Gastrocnemius medialis (tissue), 4 donors: Measurements from ENCODE around the gene PTPRJ. TPM values are rescaled to one million over a fixed set of nuclear protein-coding genes. Genes with fewer than 3 reads are reported as not detected.

Source experiments
- ATAC-seq, 2 donors: fragments of 150-250 bp; one replicate each; pipeline ENCODE4 v1.9.1; 2016
- DNase-seq, 2 donors: peaks; one replicate each; pipeline ENCODE4 v3.0.0-alpha.2; 2019
- H3K27ac ChIP-seq, 4 donors: fragments of 200-600 bp; sonication (generic); 1 replicate in 1 of 4; 2 replicates in 3 of 4; pipeline ENCODE4 v1.5.1; 2016 to 2018; ENCODE audit warnings: mild to moderate bottlenecking in 2 of 4, moderate library complexity in 1 of 4
- H3K27me3 ChIP-seq, 3 donors: fragments of 200-600 bp; sonication (generic) in 2 of 3; 1 replicate in 1 of 3; 2 replicates in 2 of 3; pipeline versions ENCODE4 v1.5.1 to v1.6.0; 2016 to 2019; ENCODE audit warnings: mild to moderate bottlenecking in 1 of 3, moderate library complexity in 1 of 3
- H3K36me3 ChIP-seq, 2 donors: fragments of 200-600 bp; sonication (generic) in 1 of 2; one replicate each; pipeline ENCODE4 v1.5.1; 2017 to 2018
- H3K4me1 ChIP-seq, 2 donors: fragments of 200-600 bp; sonication (generic) in 1 of 2; one replicate each; pipeline ENCODE4 v1.5.1; 2016 to 2017; ENCODE audit warnings: mild to moderate bottlenecking in 2 of 2
- H3K4me3 ChIP-seq, 4 donors: fragments of 200-600 bp; sonication (generic) in 3 of 4; 1 replicate in 1 of 4; 2 replicates in 3 of 4; pipeline ENCODE4 v1.5.1; 2016 to 2019; ENCODE audit warnings: mild to moderate bottlenecking in 2 of 4
- H3K9me3 ChIP-seq, 3 donors: fragments of 200-600 bp; sonication (generic) in 2 of 3; 1 replicate in 1 of 3; 2 replicates in 2 of 3; pipeline ENCODE4 v1.5.1; 2016 to 2019
- CTCF ChIP-seq, 5 experiments: fragments of 450-650 bp in 3 of 5; fragments of 200-600 bp in 2 of 5; sonication (generic) in 2 of 5; IDR thresholded peaks in 4 of 5; conservative IDR thresholded peaks in 1 of 5; 1 replicate in 4 of 5; 2 replicates in 1 of 5; pipeline ENCODE4 v1.5.1; 2016 to 2019; ENCODE audit warnings: antibody characterized with exemption in 5 of 5, mild to moderate bottlenecking in 3 of 5, moderate library complexity in 3 of 5
- POLR2A ChIP-seq, 2 donors: fragments of 450-650 bp; IDR thresholded peaks; one replicate each; pipeline ENCODE4 v1.6.1; 2017; ENCODE audit warnings: antibody characterized with exemption in 2 of 2, mild to moderate bottlenecking in 2 of 2, moderate library complexity in 2 of 2
- in situ Hi-C, 4 donors: fragments of 200-750 bp; cut with MboI; loops; one replicate each; pipeline versions ENCODE4 v1.15.0 to v1.8.0; 2017; ENCODE audit warnings: low sequenced_read_pairs in 4 of 4
- intact Hi-C: fragments of 100-400 bp; cut with DNase I; formaldehyde crosslinking; loops from one replicate; pipeline ENCODE4 v1.15.1; 2023; ENCODE audit warnings: low total_unique reads
- total RNA-seq, 4 donors: library from RNA; depleted of rRNA; stranded (reverse); fragments of >200 nt; gene quantifications; one replicate each; pipeline versions ENCODE4 v1.1.0 to v1.2.3, GENCODE V29; 2016

Gene PTPRJ
- total RNA-seq, 4 donors from 2014 or later, result 5.4 to 9.0 (median 5.6) TPM

GRCh38 chr11:47940904-47941649, 39.3 kb upstream of the PTPRJ start:
- in situ Hi-C loops, result no loop called here

GRCh38 chr11:47941907-47942558, 38.3 kb upstream of the PTPRJ start:
- intact Hi-C loops (no loop called here), in situ Hi-C loops (no loop called here)
- Histone ChIP-seq H3K27me3 (no peaks in the 10 kb centered on the region), H3K9me3 (no peaks in the 10 kb centered on the region), H3K36me3 (no peaks in the 10 kb centered on the region), H3K27ac (no peak overlapping the region), H3K4me1 (peaks cover under 1 to 4% of the 10 kb centered on the region in 2 donors), H3K4me3 (no peak overlapping the region)
- ATAC-seq (no peak), DNase-seq (no peak)
- TF ChIP-seq POLR2A (IDR thresholded peaks at IDR 0.05) (no peak), CTCF (IDR thresholded peaks at IDR 0.05 in 4 of 5, conservative IDR thresholded peaks at IDR 0.05 in 1 of 5) (no peak)

More at GRCh38 chr11:47940904-47941649, 39.3 kb upstream of the PTPRJ start:
- Histone ChIP-seq H3K36me3 (no peaks in the 10 kb centered on the region), H3K4me1 (no peaks in the 10 kb centered on the region), H3K27me3 (no peaks in the 10 kb centered on the region), H3K9me3 (no peaks in the 10 kb centered on the region), H3K27ac (no peak overlapping the region), H3K4me3 (no peak overlapping the region)
- TF ChIP-seq CTCF (IDR thresholded peaks at IDR 0.05 in 4 of 5, conservative IDR thresholded peaks at IDR 0.05 in 1 of 5) (no peak), POLR2A (IDR thresholded peaks at IDR 0.05) (no peak)
- intact Hi-C loops, result no loop called here
- no peak for DNase-seq
- no peak for ATAC-seq

GRCh38 chr11:47943721-47944586, 36.4 kb upstream of the PTPRJ start:
- Histone ChIP-seq H3K4me1 (peaks cover 4 to 7% of the 10 kb centered on the region in 2 donors), H3K27ac (no peak overlapping the region), H3K36me3 (no peaks in the 10 kb centered on the region), H3K27me3 (no peaks in the 10 kb centered on the region), H3K9me3 (no peaks in the 10 kb centered on the region), H3K4me3 (no peak overlapping the region)
- TF ChIP-seq CTCF (IDR thresholded peaks at IDR 0.05 in 4 of 5, conservative IDR thresholded peaks at IDR 0.05 in 1 of 5) (no peak), POLR2A (IDR thresholded peaks at IDR 0.05) (no peak)
- no peak for DNase-seq
- ATAC-seq, result no peak
- in situ Hi-C loops (no loop called here), intact Hi-C loops (no loop called here)

- Histone ChIP-seq H3K9me3 (no peaks in the 10 kb centered on the region), H3K4me1 (peaks cover 4 to 7% of the 10 kb centered on the region in 2 donors), H3K4me3 (no peak overlapping the region), H3K27me3 (no peaks in the 10 kb centered on the region), H3K27ac (no peak overlapping the region), H3K36me3 (no peaks in the 10 kb centered on the region)
- ATAC-seq (no peak), DNase-seq (no peak)
- intact Hi-C loops, result loop anchor here (5.0 kb wide), 1 partner anchor 158 kb away; no protein-coding TSS in a partner anchor
- TF ChIP-seq CTCF (IDR thresholded peaks at IDR 0.05 in 4 of 5, conservative IDR thresholded peaks at IDR 0.05 in 1 of 5) (no peak), POLR2A (IDR thresholded peaks at IDR 0.05) (no peak)
- in situ Hi-C loops, result no loop called here
These were observed 35.7 kb upstream of the PTPRJ start for GRCh38 chr11:47944632-47945031.
